GM19455 (cell line): ENCODE measurements around the gene KIF26A.

Experiments
- ATAC-seq: cut with Tn5 transposase; IDR thresholded peaks from one replicate; pipeline ENCODE4 v1.9.1; 2021; ENCODE audit not compliant: unreplicated experiment

Gene KIF26A

GRCh38 chr14:104156142-104156541 is 17.8 kb downstream of the KIF26A start:
- ATAC-seq: no peak

- no peak for ATAC-seq
Measured at GRCh38 chr14:104157016-104157928, 18.9 kb downstream of the KIF26A start.

GRCh38 chr14:104158827-104159798 is 20.7 kb downstream of the KIF26A start:
- ATAC-seq: no peak

DNA sequence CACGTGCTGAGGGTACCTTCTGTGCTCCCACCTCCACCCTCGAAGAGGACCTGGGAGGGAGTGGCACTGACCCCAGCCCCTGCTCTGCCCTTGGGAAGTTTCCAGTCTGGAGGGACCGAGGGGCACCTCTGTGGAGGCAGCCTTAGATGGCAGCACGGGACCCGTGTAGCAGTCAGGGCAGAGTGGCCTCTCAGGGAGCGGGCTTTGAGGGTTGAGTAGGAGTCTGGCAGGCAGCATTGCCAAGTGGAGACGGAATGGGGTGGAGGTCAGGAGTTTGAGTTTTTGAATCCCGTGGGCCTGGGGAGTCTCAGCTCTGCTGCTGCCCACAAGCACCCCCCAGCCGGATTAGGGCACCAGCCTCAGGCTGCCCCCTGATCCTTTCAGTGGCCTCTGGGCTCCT is 21.6 kb downstream of the KIF26A start:
- no peak for ATAC-seq

DNA sequence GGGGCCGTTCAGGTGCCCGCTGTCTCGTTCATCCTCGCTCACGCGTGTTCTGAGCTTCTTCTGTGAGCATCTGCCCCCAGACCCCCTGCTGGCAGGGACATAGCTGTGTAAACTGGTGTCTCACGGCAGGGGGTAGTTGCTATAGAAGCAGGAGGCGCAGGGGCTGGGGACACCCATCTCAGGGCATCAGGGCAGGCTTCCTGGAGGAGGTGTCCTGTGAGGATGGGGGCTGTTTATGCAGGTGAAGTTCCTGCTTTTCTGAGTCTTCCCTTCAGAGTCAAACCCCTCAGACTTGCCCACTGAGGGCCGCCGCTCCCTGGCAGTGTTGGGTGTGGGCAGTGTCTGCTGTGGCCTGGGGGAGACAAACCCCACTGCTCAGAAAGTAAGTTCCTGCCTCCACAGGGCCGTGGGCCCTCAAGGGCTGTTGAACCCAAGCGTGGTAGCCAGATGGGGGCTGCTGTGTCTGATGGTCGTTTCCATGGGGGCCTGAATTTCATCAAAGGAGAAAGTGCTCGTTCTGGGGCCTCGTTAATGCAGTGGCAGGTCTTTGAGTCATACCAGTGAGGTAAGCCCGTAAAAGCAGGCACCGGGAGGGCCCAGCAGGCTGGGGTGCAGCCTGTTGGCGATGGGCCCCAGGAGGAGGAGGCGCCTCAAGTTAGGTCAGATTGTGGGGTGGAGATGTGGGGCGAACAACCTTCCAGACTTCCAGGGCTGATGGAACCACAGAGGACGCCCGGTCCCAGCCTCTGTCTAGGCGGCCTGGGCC is 23.4 kb downstream of the KIF26A start:
- ATAC-seq: no peak

- no peak for ATAC-seq
Measured at GRCh38 chr14:104162495-104162894, 24.1 kb downstream of the KIF26A start.

GRCh38 chr14:104163541-104163940 is 25.2 kb downstream of the KIF26A start:
- ATAC-seq: no peak

DNA sequence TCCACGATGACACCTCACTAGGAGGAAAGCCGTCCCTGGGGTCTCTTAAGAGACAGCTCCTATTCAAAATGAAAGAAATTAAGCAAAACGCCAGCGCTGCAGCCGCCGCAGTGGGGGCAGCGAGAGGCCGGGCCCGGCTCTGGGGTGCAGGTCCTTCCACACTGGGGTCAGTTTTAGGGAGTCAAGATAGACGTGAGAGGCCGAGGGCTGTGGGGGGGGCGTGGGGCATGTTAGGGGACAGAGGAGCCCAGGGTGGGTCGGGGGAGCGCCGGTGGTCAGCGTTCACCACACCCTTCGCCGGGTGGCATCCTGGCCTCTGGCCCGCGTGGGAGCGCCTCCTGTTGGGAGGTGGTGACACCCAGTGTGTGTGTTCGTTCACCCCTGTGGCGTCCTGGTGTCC is 25.7 kb downstream of the KIF26A start:
- ATAC-seq: no peak

DNA sequence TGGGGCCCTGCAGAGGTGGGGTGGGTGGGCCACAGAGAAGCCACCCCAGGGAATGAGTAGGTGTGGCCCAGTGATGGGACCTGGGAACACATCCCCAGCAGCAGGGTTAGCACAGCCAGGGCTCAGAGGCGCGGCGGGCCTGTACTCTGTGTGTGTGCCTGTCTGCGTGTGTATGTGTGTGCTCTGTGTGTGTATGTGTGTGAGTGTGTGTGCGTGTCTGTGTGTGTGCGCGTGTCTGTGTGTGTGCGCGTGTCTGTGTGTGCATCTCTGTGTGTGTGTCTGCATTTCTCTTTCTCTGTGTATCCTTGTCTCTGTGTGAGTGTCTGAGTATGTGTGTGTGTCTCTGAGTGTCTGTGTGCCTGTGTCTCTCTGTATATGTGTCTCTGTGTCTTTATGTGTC is 26.1 kb downstream of the KIF26A start:
- ATAC-seq: no peak

GRCh38 chr14:104166698-104167097 is 28.3 kb downstream of the KIF26A start:
- ATAC-seq: no peak

- ATAC-seq: no peak
Measured at GRCh38 chr14:104168603-104169002, 30.2 kb downstream of the KIF26A start.

GRCh38 chr14:104169005-104169698 is 30.8 kb downstream of the KIF26A start:
- ATAC-seq: no peak

DNA sequence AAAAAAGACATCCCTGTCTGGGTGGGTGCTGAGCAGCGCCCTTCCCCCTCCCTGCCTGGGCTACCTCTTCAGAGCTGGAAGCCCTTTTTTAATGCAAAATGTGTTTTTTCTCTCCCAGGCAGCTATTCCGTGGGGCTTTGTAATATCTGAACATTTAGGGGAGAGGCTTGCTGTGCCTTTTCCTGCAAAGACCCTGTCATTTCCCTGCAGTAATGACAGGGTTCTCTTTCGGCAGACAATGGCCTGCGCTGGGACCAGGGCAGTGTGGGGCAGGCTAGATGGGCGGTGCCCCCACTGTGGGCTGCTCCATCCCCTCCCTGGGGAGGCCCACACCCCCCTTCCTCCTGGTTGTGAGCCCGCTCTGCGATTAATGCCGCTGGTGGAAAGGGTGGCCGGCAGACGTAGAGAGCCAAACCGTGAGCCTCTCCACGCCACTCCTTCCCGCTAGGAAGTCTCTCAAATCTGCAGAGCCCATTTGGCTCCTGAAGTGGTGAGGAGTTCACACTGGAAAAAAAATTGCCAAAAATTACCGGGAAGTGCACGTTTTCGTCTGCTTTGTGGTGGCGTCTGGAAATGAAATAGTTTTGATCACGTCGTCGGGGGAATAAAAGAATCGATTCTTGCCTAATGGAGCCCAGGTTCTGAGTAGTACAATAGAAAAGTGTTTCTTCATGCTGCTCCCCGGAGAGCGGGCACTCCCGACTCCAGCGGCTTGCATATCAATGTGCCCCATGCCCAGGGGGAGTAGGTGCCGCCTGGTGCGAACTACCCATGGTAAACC is 31.5 kb downstream of the KIF26A start:
- ATAC-seq: no peak

- ATAC-seq: no peak
Measured at GRCh38 chr14:104171029-104171697, 32.8 kb downstream of the KIF26A start.

DNA sequence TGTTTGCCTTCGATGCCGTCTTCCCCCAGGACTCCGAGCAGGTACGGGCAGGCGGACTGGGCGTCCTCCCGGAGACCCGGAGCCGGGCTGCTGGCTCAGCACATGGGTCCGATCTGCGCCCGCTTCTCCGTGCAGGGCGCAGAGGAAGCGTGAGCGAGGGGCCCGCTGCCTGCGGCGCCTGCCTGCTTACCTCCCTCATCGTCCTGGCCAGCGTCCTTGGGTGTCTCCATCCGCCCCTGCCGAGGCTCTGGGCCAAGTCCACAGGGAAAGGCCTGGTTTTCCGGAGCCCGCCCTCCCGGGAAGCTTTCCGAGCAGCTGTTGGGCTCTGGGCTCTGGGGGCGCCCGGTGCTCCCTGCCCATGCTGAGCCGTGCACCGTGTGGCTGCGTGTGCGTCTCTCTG is 33.5 kb downstream of the KIF26A start:
- no peak for ATAC-seq

- no peak for ATAC-seq
Measured at GRCh38 chr14:104172349-104172748, 34.0 kb downstream of the KIF26A start.

DNA sequence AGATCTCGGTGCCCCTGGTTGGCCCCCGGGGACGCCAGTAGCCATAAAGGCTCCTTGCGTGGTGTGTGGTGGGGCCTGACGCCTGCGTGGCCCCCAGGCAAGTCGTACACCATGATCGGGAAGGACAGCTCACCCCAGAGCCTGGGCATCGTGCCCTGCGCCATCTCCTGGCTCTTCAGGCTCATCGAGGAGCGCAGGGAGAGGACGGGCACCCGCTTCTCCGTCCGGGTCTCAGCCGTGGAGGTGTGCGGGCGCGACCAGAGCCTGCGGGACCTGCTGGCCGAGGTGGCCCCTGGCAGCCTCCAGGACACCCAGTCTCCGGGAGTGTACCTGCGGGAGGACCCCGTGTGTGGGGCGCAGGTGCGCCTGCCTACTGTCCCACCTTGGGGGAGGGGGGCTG is 34.5 kb downstream of the KIF26A start:
- ATAC-seq: no peak

GRCh38 chr14:104174051-104174450 is 35.7 kb downstream of the KIF26A start:
- no peak for ATAC-seq

GRCh38 chr14:104175041-104175440 is 36.7 kb downstream of the KIF26A start:
- ATAC-seq: no peak
